Spleen (tissue), 7 donors: ENCODE results near the gene COLEC12.

ENCODE experiments used
- POLR2A ChIP-seq, 3 donors: fragments of 450-650 bp; IDR thresholded peaks; one replicate each; pipeline ENCODE4 v1.5.1; 2017; ENCODE audit warnings: antibody characterized with exemption in 3 of 3, mild to moderate bottlenecking in 1 of 3
- POLR2AphosphoS5 ChIP-seq, 3 donors: sonication (generic); formaldehyde crosslinking; IDR thresholded peaks; one replicate each; pipeline ENCODE4 v1.5.1; 2017; ENCODE audit warnings: antibody characterized with exemption in 3 of 3
- TF ChIP-seq, protein P1 (sequence below), 11 experiments: fragments of 200-600 bp in 7 of 11; fragments of 450-650 bp in 4 of 11; sonication (generic) in 4 of 11; IDR thresholded peaks in 8 of 11; conservative IDR thresholded peaks in 3 of 11; 1 replicate in 7 of 11; 2 replicates in 4 of 11; pipeline versions ENCODE4 v1.4.0 to v1.8.0; 2016 to 2021; ENCODE audit warnings: antibody characterized with exemption in 11 of 11, inconsistent platforms in 4 of 11, mild to moderate bottlenecking in 1 of 11
- donor health status: DM: no; HTN: no; CAD: no; lungs with moderate emphysema.
- donor health status: DM: no; HTN: no; CAD: no.
- donor health status: DM: no; HTN: no; CAD: no.

DNA sequence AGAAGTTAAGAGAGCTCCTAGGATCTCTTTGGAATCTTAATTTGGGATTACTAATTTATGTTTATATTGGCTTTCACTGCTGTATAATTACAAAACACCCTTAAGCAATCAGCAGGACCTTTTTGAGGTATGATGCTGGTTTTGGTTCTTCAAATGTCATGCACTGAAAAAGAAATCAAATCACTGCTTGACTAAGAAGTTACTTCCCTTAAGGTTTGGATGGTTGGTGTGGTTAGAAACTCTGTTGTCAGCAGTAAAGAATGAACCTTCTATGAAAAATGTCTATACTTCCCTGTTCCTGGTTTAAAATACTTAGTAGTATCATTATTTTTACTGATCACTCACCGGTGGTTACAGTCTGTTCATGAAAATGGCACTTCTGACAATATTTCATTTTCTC lies 5.5 kb downstream of the COLEC12 start:
- TF ChIP-seq, protein P1, sequence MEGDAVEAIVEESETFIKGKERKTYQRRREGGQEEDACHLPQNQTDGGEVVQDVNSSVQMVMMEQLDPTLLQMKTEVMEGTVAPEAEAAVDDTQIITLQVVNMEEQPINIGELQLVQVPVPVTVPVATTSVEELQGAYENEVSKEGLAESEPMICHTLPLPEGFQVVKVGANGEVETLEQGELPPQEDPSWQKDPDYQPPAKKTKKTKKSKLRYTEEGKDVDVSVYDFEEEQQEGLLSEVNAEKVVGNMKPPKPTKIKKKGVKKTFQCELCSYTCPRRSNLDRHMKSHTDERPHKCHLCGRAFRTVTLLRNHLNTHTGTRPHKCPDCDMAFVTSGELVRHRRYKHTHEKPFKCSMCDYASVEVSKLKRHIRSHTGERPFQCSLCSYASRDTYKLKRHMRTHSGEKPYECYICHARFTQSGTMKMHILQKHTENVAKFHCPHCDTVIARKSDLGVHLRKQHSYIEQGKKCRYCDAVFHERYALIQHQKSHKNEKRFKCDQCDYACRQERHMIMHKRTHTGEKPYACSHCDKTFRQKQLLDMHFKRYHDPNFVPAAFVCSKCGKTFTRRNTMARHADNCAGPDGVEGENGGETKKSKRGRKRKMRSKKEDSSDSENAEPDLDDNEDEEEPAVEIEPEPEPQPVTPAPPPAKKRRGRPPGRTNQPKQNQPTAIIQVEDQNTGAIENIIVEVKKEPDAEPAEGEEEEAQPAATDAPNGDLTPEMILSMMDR (IDR thresholded peaks at IDR 0.05 in 8 of 11, conservative IDR thresholded peaks at IDR 0.05 in 3 of 11), result no peak
- TF ChIP-seq POLR2A (IDR thresholded peaks at IDR 0.05), result no peak
- TF ChIP-seq POLR2AphosphoS5 (IDR thresholded peaks at IDR 0.05), result no peak
